HG02884 (cell line): ENCODE data around the gene PMFBP1.
A peak's percentile ranks its signal among the peaks of the same experiment; 100 is the strongest.
"Not testable (repeated sequence)": the region's sequence is repeated elsewhere in the genome, so short reads cannot be mapped to it uniquely, and the experiment has no call there.

Experiments
- ATAC-seq: cut with Tn5 transposase; IDR thresholded peaks from one replicate; pipeline ENCODE4 v1.9.1; 2021; ENCODE audit warnings: mild to moderate bottlenecking, moderate library complexity; ENCODE audit not compliant: unreplicated experiment

Gene PMFBP1

DNA sequence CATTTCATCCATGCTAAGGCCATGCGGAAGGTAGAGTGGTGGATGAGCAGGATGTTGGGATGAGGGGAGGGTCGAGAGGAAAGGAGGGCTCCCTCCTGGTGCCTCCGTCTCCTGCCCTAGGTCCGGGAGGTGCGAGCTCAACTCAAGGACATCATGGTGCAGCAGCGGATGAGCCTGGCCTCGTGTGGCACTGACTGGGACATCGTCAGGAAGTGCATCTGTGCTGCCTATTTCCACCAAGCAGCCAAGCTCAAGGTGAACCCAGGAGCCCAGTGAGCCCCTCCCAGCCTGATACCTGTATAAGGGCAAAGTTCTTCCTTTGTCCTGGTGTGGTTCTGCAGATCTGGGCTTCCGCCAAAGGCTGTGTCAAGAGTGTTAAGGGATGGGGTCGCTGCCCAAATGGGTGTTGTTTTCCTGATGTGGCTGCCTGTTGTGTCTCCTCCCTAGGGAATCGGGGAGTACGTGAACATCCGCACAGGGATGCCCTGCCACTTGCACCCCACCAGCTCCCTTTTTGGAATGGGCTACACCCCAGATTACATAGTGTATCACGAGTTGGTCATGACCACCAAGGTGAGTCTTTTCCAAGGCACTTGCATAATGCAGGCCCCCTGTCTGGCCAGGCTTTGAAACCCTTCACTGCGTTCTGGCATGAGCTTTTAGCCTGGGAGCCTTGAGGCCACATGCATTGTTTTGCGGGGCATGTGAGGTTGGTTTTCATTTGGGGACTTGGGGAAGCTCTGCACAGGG, 63.4 kb downstream of the PMFBP1 start:
- no peak for ATAC-seq

DNA sequence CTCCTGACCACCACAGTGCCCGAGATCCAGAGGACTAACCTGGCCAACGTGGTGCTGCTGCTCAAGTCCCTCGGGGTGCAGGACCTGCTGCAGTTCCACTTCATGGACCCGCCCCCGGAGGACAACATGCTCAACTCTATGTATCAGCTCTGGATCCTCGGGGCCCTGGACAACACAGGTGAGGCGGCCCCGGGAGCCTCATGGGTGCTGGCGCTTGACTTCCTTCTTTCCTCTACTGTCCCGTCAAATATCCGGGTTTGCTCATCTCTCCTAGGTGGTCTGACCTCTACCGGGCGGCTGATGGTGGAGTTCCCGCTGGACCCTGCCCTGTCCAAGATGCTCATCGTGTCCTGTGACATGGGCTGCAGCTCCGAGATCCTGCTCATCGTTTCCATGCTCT, 64.6 kb downstream of the PMFBP1 start:
- ATAC-seq: no peak

GRCh38 chr16:72105978-72106377, 66.0 kb downstream of the PMFBP1 start:
- ATAC-seq: no peak

GRCh38 chr16:72104905-72105304, 67.0 kb downstream of the PMFBP1 start:
- ATAC-seq: no peak

DNA sequence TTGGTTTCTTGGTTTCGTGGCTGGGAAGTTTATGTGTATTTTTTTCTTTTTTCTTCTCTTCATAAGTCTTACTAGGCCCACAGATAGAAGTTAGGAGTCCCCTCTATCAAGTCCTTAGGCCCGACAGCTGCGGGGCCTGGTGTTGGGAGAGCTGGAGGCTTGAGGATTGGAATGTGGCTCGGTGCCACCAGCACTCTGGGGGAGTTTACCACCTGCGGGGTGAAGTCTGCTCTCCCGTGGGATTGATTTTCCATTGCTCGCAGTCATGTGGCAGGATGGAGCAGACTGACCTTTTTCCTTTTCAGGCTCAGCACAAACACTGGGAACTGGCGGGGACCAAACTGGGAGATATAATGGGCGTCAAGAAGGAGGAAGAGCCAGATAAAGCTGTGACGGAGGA, 70.8 kb downstream of the PMFBP1 start:
- no peak for ATAC-seq

- ATAC-seq: peak; percentile 68
Observed at GRCh38 chr16:72099377-72099818, 72.6 kb downstream of the PMFBP1 start.

DNA sequence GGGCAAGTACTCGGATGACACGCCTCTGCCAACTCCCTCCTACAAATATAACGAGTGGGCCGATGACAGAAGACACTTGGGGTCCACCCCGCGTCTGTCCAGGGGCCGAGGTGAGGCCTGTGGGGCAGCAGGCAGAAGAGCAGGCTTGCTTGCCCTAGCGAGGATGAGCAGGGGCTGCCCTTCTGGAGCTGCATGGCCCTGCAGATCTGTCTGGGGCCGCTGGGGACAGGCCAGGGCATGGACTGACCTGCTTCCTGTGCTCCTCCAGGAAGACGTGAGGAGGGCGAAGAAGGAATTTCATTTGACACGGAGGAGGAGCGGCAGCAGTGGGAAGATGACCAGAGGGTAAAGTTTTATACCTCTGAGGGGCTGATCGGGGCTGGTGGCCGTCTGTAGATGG, 73.0 kb downstream of the PMFBP1 start:
- ATAC-seq: no peak

DNA sequence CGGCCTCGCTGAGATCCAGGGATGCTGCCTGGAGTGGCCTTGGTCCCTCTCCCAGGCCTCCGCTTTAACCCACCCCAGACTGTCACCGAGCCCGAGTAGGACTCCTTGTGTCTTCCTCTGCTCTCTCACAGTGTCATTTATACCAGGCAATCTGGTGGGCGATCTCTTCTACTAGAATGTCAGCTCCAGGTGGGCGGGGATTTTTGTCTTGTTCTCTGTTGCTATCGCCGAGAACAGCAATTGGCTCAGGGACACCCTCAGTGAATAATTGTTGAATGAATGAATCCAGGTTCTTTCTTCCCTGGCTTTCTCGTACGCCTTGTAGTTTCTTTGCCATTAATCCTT, 77.7 kb downstream of the PMFBP1 start:
- ATAC-seq: no peak

DNA sequence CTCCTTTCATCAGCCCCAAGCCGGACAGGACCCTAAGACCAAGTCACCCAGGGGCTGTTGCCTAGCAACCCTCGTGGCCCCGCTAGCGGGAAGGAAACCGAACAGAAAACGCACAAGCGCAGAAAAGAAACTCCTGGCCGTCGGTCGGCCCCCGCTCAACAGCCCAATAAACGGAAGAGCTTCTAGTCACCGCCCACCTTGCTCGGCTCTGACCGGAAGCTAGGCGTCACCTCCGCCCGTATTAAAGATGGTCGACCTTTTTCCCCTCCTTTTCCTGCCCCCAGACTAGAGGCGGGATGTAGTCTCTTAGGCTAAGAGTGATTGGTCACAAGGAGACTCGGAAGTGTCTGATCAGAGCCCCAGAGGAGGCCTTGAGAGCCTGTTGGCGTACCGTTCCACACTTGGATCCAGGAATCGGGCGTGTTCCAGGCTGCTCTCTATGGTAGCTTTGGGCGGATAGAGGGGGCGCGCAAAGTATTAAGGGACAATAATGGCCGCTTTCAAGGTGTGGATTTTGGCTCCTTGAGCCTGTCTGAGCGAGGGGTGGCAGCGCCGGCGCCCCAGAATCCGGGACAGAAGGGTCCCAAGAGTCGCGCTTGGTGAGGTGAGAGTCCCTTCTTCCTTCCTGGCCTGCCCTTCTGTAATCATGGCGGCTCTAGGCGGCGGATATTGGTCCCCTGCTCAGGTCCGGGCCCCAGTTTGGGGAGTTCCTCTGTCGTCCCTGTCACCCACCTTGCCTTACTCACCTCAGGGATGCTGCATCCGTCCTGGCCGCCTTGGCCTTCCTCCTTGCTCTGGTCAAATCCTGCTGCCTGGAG, 78.3 kb downstream of the PMFBP1 start, which contains the start of the genes DHX38 and TXNL4B:
DHX38 (plus strand) TSS at position 400 of the 818 bp plus-strand sequence. CDS start 2,311 bp downstream, outside the sequence.
TXNL4B (minus strand) TSS at position 173 of the 818 bp plus-strand sequence. CDS start 2,871 bp downstream, outside the sequence.
- peak; percentile 98 for ATAC-seq

- ATAC-seq: no peak
Observed at GRCh38 chr16:72092832-72093447, 79.0 kb downstream of the PMFBP1 start.

GRCh38 chr16:72091217-72091616, 80.7 kb downstream of the PMFBP1 start:
- ATAC-seq: no peak

- no peak for ATAC-seq
Observed at GRCh38 chr16:72085002-72085401, 87.0 kb downstream of the PMFBP1 start.

DNA sequence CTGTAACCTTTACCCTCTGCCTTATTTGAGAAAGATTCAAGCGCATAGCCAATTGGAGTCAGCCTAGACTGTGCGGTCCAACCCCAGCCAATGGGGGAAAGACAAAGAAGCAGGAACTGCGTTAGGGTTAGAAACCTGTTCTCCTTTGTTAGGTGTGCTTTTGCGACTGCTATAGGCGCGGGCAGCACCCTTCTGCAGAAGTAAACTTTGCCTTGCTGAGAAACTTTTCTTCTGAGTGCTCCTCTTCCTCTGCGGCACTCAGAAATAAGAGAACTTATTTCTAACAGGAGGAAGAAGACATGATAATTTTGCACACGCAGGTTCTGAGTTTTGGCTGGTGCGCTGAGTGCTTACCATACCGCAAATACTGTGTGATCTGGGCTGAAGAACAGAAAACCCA, 87.5 kb downstream of the PMFBP1 start:
- ATAC-seq: no peak

- ATAC-seq: no peak
Observed at GRCh38 chr16:72083778-72084404, 88.1 kb downstream of the PMFBP1 start.

DNA sequence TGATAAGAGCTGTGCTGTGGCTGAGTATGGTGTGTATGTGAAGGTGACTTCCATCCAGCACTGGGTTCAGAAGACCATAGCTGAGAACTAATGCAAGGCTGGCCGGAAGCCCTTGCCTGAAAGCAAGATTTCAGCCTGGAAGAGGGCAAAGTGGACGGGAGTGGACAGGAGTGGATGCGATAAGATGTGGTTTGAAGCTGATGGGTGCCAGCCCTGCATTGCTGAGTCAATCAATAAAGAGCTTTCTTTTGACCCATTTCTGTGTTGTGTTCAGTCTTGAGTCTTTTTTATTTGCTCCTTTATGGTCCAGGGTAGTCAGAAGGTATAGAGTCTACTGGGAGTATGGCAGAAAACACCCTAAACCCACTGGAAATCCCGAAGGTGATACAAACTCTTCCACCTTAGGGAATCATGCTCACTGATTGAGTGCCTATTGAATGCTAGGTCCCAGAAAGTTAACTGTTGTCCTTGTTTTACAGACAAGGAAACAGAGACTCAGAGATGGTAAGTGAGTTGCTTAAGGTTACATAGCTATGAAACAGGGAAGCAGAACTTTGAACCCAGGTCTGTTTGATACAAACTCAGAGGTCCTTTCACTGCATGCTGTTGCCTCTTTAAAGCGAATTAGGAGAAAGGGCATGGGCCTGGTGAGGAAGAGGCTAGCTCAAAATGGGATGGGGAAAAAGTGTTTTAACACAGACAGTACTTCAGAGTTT, 94.8 kb downstream of the PMFBP1 start:
- ATAC-seq: not testable (repeated sequence)

DNA sequence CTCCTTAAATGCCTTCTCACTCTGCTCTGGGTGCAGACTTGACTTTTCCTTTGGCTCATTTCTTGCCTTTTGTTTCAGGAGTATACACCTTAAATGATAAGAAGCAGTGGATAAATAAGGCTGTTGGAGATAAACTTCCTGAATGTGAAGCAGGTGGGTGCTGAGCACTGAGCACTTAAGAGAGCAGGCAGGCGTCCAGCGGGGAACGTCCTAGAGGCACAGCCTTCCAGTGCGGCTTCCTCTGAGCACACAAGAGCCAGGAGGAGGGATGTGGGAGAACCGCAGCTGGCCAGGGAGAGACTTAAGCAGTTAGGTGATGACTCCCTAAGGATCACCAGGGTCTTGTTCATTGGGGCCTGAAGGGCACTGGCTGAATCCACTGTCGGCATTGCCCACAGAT, 96.9 kb downstream of the PMFBP1 start:
- not testable (repeated sequence) for ATAC-seq

GRCh38 chr16:72073560-72074230, 98.3 kb downstream of the PMFBP1 start:
- ATAC-seq: no peak

- no peak for ATAC-seq
Observed at GRCh38 chr16:72072514-72073342, 99.2 kb downstream of the PMFBP1 start.
